22Rv1 (cell line): ENCODE results near the gene SRMS.

Experiments used
- CTCF ChIP-seq: fragments of 450-650 bp; IDR thresholded peaks from 2 replicates; pipeline ENCODE4 v1.5.1; 2017; ENCODE audit warnings: mild to moderate bottlenecking
- ZFX ChIP-seq: fragments of 450-650 bp; IDR thresholded peaks from 2 replicates; pipeline ENCODE4 v1.6.1; 2017; ENCODE audit warnings: antibody characterized with exemption, borderline replicate concordance

DNA sequence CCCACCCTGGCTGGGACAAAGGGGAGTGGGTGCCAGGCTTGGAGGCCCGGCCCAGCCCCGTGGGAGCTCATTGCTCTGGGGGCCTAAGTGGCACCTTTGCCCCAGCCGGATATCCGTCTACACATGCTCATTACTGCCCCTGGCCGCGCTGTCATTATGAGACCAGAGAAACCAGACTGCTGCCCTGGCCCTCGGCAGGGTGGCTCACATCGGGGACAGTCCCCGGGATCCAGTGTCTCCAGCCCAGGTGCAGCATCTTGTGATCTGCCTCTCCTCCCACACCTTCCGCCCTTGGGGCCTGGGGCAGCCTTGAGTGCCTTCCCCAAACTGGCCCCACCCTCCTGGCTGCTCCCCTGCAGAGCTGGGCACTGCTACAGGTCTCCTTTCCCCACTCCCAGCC, 4.9 kb downstream of the SRMS start:
- TF ChIP-seq CTCF = no peak
- no peak for TF ChIP-seq ZFX
